GM10847 (cell line): Measurements from ENCODE around the gene KCNA2.

Source experiments
- POLR2A ChIP-seq: IDR thresholded peaks from 2 replicates; pipeline ENCODE4 v1.6.1; 2011; ENCODE audit not compliant: insufficient read length; ENCODE audit errors: extremely low read depth

The KCNA2 gene

DNA sequence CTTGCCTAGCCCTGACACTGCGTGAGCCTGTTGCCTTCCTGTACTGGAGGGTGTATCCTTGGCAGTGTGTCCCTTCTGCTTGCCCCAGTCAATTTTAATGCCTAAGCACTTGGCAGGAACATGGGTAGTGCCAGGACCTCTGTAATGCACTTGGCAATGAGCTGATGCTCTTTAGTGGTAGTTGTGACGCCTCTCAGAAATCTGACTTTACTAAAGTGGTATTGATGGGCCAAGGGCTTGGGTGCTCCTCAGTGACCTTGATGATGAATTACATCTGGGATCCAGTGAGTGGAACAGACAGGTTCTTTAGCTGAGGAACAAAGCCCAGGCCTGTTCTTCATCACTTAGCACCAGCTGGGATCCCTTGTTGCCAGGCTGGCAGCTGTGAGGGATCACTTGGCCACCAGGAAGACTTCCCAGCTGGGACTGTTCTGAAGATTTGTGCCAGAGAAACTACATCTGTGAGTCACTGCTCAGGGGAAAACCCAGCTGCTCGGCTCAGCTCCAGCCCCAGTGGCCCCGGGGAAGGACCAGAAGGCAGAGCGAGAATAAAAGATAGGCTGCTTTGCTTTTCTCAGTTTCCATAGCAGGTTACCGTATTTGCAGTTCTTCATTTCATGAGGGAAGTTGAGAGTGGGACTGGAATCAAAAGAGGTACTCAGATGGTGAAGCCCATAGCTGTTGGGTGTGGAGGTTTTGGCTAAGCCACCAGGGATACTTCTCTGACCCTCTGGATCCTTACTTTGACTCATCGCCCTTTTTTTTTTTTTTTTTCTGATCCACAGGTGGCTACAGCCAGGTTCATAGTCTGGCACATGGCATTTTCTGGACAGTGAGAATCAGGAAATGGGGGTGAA, 28.5 kb upstream of the KCNA2 start:
- TF ChIP-seq POLR2A, result no peak

DNA sequence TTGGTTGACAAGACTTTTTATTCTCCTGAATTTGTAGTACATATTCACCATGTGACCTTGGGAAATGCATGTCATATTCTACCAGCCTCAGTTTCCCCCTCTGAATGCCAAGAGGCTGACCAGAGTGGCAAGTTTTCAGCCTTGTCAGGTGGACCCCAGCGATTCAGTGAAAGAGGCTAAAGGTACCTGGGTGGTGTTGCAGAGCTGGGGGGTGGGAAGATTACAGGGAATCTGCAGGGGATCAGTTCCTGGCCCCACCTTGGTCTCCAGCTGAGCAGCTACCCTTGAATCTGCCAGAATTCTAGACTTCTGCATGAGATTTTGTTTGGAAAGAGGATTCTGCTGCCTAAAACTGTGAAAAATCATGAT, 27.9 kb upstream of the KCNA2 start:
- TF ChIP-seq POLR2A, result no peak

DNA sequence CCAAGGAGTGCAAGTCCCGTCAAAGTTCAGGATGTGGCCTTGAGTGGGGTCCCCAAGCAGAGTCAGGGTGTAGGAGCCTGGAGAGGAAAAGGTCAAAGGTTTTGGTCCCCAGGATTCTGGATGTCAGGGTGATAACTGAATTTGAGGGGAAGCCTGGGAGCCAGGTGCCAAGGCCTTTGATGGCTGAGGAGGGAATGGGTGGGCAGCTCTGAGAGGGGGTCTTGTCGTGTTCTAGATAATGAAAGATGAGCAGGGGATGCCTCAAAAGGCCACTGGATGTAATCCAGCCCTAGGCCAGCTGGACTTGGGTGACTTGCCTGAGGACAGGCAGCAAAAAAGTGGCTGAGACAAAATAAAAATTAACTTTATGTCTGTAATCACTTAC, 27.5 kb upstream of the KCNA2 start:
- TF ChIP-seq POLR2A, result no peak

GRCh38 chr1:110631836-110632620, 25.9 kb upstream of the KCNA2 start:
- no peak for TF ChIP-seq POLR2A

GRCh38 chr1:110630839-110631663, 24.9 kb upstream of the KCNA2 start:
- TF ChIP-seq POLR2A, result no peak

DNA sequence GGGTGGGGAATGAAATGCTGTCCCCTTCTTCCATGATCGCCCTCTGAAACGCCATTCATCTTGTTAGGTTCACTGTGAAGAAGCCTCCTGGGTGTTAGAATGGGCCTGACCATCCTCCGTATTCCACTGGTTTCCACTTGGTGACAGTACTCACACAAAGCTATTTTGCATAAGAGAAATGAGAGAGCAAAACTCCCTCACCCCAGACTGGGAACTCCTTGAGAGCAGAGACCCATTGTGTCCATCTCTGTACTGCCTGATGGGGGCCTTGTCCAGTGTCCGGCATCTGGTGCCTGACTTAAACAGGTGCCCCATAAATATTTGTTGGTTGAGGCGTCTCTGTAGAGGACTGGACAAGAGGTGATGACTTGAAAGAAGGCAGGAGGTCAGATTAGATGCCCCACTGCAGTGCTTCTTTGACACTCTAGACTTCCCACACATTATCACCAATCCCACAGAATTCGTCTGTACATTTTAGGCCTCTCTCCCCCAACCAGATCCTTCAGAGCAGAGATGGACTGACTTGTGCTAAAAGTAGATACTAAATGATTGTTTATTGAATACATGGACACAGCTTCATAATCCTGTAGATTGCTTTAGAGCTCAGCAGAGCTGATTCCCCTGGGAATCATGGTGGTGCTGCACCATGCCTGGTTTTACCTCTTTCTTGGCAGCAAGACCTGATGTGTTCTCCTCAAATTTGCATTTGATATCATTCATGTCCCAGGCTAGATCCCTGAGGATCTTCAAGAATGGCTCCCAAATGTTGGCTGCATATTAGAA, 22.4 kb upstream of the KCNA2 start:
- no peak for TF ChIP-seq POLR2A

DNA sequence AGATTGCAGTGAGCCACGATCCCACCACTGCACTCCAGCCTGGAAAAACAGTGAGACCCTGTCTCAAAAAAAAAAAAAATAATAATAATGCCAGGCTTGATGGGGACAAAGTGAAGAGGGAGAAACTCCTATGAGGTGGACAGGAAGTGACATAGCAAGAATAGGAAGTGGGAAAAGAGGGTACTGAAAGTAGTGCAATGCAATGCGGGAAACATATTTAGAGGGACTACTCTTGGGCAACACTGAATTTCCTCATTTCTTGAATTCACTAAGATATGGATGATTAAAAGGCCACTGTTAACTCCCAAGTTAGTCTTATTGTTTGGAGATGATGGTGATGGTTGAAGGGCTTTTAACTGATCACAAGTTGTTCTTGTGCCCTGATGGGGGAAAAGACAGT, 21.6 kb upstream of the KCNA2 start:
- no peak for TF ChIP-seq POLR2A

DNA sequence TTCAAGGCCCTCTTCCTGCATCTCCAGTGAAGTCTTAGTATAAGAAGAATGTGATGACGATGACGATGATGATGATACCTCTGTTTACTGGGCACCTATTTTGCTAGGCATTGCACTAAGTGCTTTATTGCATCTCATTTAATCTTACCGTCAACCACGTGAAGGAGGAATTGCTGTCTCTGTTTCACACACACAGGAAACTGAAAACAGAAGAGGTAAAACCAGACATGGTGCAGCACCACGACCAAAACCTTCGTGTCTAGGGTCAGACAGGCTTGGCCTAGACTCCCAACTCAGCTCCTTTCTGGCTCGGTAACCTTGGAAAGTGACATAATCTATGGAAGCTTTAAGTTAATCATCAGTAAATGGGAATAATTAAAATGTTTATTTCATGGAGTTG, 20.7 kb upstream of the KCNA2 start:
- no peak for TF ChIP-seq POLR2A

DNA sequence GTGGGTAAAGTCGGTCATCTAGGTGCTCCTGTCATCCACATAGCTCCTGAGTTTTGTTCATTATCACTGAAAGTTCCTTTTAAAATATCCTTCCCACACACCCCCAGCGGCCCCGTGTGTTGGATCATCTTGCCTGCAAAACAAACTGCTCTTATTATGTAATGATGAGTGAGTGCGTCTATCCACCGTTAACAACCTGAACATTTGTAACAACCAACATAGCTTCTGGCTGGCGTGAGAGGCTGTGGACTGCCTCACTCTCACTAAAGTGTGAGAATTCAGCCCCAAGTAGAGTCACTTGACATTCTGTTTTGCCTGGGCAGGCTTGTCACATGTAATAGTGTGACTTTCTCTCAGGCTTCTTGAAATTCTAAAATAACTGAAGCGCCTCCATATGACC, 14.5 kb upstream of the KCNA2 start:
- no peak for TF ChIP-seq POLR2A

DNA sequence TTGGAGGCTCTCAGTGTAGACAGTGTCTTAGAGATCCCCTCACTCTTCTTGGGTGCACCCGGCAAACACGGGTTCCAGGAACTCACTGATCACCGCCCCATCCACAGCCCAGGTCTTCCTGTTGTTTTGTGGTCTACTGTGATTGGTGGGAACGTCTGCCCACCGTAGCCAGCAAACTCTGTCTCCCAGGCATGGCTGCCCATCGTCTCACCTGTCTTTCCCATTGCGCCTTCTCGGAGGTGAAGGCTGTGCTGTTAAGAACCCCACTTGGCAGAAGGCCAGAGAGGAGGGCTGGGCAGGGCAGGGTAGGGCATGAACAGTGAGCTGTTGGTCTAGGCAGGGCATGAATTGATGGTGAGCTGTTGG, 14.1 kb upstream of the KCNA2 start:
- TF ChIP-seq POLR2A, result no peak

DNA sequence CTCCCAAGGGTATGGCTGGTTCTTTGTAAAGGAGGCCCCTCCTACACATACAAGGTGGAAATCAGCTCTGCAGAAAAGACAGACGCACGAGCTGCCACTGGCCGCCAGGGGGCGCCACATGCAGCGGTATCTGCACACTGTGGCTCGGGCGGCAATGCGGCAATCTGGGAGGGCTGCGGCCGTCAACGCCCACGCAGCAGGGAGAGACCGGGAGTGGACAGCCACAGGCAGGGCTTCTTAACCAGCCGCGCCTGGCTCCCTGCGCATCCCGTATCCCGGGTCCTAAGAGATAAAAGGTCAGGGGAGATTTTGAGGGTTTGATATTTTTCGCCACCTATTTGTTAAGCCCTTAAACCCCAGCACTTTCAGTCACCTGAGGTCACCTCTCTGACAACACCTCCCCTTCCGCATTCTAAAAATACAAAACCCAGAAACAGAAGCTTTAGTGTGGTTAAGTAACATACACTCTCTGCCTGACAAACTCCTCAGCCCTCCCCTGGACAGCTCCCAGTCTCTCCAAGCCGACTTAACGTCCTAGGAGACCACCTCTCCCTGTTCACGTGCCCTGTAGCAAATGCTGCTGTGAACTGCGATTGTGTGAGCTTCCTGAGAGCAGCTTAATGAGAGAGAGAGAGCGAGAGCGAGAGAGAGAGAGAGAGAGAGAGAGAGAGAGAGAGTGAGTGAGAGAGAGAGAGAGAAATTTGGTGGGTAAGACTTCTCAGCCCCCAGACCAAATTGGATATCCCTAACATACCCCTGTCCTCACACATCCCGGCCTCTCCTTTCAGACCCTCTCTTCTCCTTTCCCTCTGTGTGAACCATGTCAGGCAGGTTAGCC, 13.5 kb upstream of the KCNA2 start:
- no peak for TF ChIP-seq POLR2A

- no peak for TF ChIP-seq POLR2A
Measured at GRCh38 chr1:110618668-110619067, 12.5 kb upstream of the KCNA2 start.

GRCh38 chr1:110617589-110617988, 11.4 kb upstream of the KCNA2 start:
- no peak for TF ChIP-seq POLR2A

DNA sequence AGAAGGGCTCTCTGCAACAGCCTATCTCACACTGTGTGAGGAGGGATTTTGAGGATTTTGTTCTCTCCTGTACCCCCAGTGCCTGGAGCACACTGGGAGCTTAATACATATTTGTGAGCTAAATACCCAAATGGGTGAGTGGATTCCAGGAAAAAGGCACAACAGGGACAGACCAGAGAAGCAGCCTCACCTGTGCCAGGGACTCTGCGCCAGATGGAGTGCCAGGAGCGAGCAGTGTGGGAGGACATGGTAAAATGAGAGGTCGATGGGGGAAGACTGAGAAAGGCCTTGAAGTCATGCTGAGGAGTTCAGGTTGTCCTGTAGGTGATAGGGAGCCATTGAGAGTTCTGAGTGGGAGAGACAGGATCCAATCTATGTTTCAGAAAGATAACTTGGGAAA, 11.0 kb upstream of the KCNA2 start:
- TF ChIP-seq POLR2A, result no peak
